PC-9 (cell line): ENCODE measurements around the gene AKT1S1. TPM values are rescaled to one million over a fixed set of nuclear protein-coding genes. Genes with fewer than 3 reads are reported as not detected.

Source experiments
- BruUV-seq: library from RNA; stranded (reverse); fragments of 400-500 nt; replicated peaks from 2 replicates; lab custom pipeline; 2021; lab: Mats Ljungman, UMichigan
- CTCF ChIA-PET: fragments of 300-600 bp; sonication (Branson Sonifier 250); formaldehyde crosslinking; loops from one replicate; lab custom pipeline; 2022; ENCODE audit warnings: antibody characterized with exemption; lab: Charles Lee
- POLR2A ChIA-PET: fragments of 300-600 bp; sonication (Branson Sonifier 250); formaldehyde crosslinking; loops from one replicate; lab custom pipeline; 2022; ENCODE audit warnings: antibody characterized with exemption; ENCODE audit not compliant: unreplicated experiment; lab: Charles Lee
- DNase-seq, 2 experiments: peaks; one replicate each; pipeline versions ENCODE4 v3.0.0 to v3.0.0-alpha.2; 2015 to 2022; ENCODE audit warnings: mixed read lengths in 1 of 2
- H2AFZ ChIP-seq: fragments of 200-600 bp; sonication (generic); 2 replicates; pipeline ENCODE4 v1.8.1; 2017; ENCODE audit warnings: antibody characterized with exemption
- H3F3A ChIP-seq: fragments of 200-600 bp; sonication (generic); 2 replicates; pipeline ENCODE4 v1.8.1; 2017; ENCODE audit warnings: antibody characterized with exemption, mild to moderate bottlenecking, low read depth; ENCODE audit not compliant: insufficient read depth
- H3K27ac ChIP-seq: fragments of 200-600 bp; sonication (generic); 2 replicates; pipeline ENCODE4 v1.6.1; 2016; ENCODE audit warnings: mixed run types
- H3K27me3 ChIP-seq: fragments of 200-600 bp; sonication (generic); 2 replicates; pipeline ENCODE4 v1.6.1; 2016; ENCODE audit warnings: low read depth, mixed run types; ENCODE audit not compliant: insufficient read depth
- H3K36me3 ChIP-seq: fragments of 200-600 bp; sonication (generic); 2 replicates; pipeline ENCODE4 v1.6.1; 2016; ENCODE audit warnings: low read depth, mixed run types
- H3K4me1 ChIP-seq: fragments of 200-600 bp; sonication (generic); replicated peaks from 2 replicates; pipeline ENCODE4 v1.6.1; 2016; ENCODE audit warnings: mixed run types; ENCODE audit not compliant: insufficient read depth
- H3K4me2 ChIP-seq: fragments of 200-600 bp; sonication (generic); 2 replicates; pipeline ENCODE4 v1.6.1; 2017; ENCODE audit warnings: mixed run types
- H3K4me3 ChIP-seq: fragments of 200-600 bp; sonication (generic); 2 replicates; pipeline ENCODE4 v1.6.1; 2016; ENCODE audit warnings: mixed run types
- H3K79me2 ChIP-seq: fragments of 200-600 bp; sonication (generic); 2 replicates; pipeline ENCODE4 v1.6.1; 2017; ENCODE audit warnings: low read depth, mixed run types
- H3K9me2 ChIP-seq: fragments of 200-600 bp; sonication (generic); 2 replicates; pipeline ENCODE4 v1.8.1; 2017; ENCODE audit warnings: mild to moderate bottlenecking; ENCODE audit not compliant: insufficient read depth
- H3K9me3 ChIP-seq: fragments of 200-600 bp; sonication (generic); 2 replicates; pipeline ENCODE4 v1.8.1; 2016; ENCODE audit warnings: low read depth; ENCODE audit not compliant: insufficient read depth
- H4K20me1 ChIP-seq: fragments of 200-600 bp; sonication (generic); 2 replicates; pipeline ENCODE4 v1.8.1; 2017; ENCODE audit not compliant: insufficient read depth
- CTCF ChIP-seq: fragments of 200-600 bp; sonication (generic); conservative IDR thresholded peaks from 2 replicates; pipeline ENCODE4 v1.6.1; 2017; ENCODE audit warnings: mixed run types, antibody characterized with exemption, mild to moderate bottlenecking, moderate library complexity
- EZH2 ChIP-seq: fragments of 200-600 bp; sonication (generic); IDR thresholded peaks from 2 replicates; pipeline ENCODE4 v1.8.0; 2017; ENCODE audit warnings: antibody characterized with exemption, low read depth
- intact Hi-C: fragments of 100-400 bp; cut with micrococcal nuclease; formaldehyde crosslinking; loops from one replicate; pipeline ENCODE4 v1.10.0; 2022; ENCODE audit not compliant: unreplicated experiment
- total RNA-seq: library from RNA; stranded (reverse); gene quantifications from 2 replicates; pipeline ENCODE4 v1.2.3, GENCODE V29; 2021

AKT1S1 gene
- total RNA-seq, 1 experiment from 2014 or later = 143 TPM

GRCh38 chr19:49856574-49857021 is 20.6 kb downstream of the AKT1S1 start:
- Histone ChIP-seq H3K4me3 (no peak overlapping the region), H3F3A (peaks cover 81% of the 10 kb centered on the region), H3K4me2 (no peak overlapping the region), H3K27ac (no peak overlapping the region), H2AFZ (no peak overlapping the region), H4K20me1 (peaks cover 89% of the 10 kb centered on the region), H3K27me3 (no peaks in the 10 kb centered on the region), H3K79me2 (peaks cover 40% of the 10 kb centered on the region), H3K9me3 (no peaks in the 10 kb centered on the region), H3K9me2 (no peaks in the 10 kb centered on the region), H3K4me1 (peaks cover 18% of the 10 kb centered on the region), H3K36me3 (peaks cover 8% of the 10 kb centered on the region)
- intact Hi-C loops = no loop called here
- POLR2A ChIA-PET = no interaction called here
- no peak for DNase-seq
- TF ChIP-seq EZH2 (no peak), CTCF (no peak)
- CTCF ChIA-PET = no interaction called here
- no TSS peak for BruUV-seq

GRCh38 chr19:49855676-49856573 is 21.2 kb downstream of the AKT1S1 start:
- no TSS peak for BruUV-seq
- CTCF ChIA-PET = no interaction called here
- H3K9me2 ChIP-seq = no peaks in the 10 kb centered on the region
- no peak overlapping the region for H2AFZ ChIP-seq
- H3K4me2 ChIP-seq = no peak overlapping the region
- H3K4me1 ChIP-seq = peaks cover 18% of the 10 kb centered on the region
- TF ChIP-seq CTCF = no peak
- no peak for TF ChIP-seq EZH2
- peaks cover 77% of the 10 kb centered on the region for H3F3A ChIP-seq
- no peak overlapping the region for H3K27ac ChIP-seq
- peaks cover 40% of the 10 kb centered on the region for H3K79me2 ChIP-seq
- H3K36me3 ChIP-seq = peaks cover 8% of the 10 kb centered on the region
- H3K27me3 ChIP-seq = no peaks in the 10 kb centered on the region
- H4K20me1 ChIP-seq = peaks cover 87% of the 10 kb centered on the region
- POLR2A ChIA-PET = no interaction called here
- H3K9me3 ChIP-seq = no peaks in the 10 kb centered on the region
- DNase-seq = no peak
- H3K4me3 ChIP-seq = no peak overlapping the region
- intact Hi-C loops = no loop called here

DNA sequence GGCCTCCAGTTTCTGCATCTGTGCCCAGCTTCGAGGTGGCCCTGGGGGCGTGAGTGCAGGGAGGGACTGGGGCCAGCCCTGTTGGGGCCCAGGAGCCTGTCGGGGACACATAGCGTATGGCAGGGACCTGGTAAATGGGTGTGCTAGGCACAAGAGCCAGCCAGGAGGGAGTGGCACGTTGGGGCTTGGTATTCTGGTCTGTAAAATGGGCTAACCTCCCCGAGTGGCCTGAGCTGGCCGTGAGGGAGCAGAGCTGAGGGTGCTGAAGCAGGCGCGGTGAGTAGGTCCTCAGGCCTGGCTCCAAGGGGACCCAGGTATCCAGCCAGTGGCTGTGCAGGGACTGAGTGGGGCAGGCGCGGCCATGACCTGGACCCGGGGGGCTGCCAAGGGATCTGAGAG is 21.9 kb downstream of the AKT1S1 start:
- Histone ChIP-seq H3K9me3 (no peaks in the 10 kb centered on the region), H3K4me2 (no peak overlapping the region), H3K79me2 (peaks cover 41% of the 10 kb centered on the region), H3K27me3 (no peaks in the 10 kb centered on the region), H3K4me3 (no peak overlapping the region), H3K9me2 (no peaks in the 10 kb centered on the region), H4K20me1 (peaks cover 80% of the 10 kb centered on the region), H3K27ac (no peak overlapping the region), H3K4me1 (peaks cover 18% of the 10 kb centered on the region), H3F3A (peaks cover 75% of the 10 kb centered on the region), H2AFZ (no peak overlapping the region), H3K36me3 (peaks cover 8% of the 10 kb centered on the region; the same call in 1 of the 2 replicates)
- CTCF ChIA-PET = no interaction called here
- TF ChIP-seq EZH2 (no peak), CTCF (no peak)
- no peak for DNase-seq
- intact Hi-C loops = no loop called here
- POLR2A ChIA-PET = no interaction called here
- no TSS peak for BruUV-seq
